ENCODE data around the gene MORN1.

MORN1 gene

DNA sequence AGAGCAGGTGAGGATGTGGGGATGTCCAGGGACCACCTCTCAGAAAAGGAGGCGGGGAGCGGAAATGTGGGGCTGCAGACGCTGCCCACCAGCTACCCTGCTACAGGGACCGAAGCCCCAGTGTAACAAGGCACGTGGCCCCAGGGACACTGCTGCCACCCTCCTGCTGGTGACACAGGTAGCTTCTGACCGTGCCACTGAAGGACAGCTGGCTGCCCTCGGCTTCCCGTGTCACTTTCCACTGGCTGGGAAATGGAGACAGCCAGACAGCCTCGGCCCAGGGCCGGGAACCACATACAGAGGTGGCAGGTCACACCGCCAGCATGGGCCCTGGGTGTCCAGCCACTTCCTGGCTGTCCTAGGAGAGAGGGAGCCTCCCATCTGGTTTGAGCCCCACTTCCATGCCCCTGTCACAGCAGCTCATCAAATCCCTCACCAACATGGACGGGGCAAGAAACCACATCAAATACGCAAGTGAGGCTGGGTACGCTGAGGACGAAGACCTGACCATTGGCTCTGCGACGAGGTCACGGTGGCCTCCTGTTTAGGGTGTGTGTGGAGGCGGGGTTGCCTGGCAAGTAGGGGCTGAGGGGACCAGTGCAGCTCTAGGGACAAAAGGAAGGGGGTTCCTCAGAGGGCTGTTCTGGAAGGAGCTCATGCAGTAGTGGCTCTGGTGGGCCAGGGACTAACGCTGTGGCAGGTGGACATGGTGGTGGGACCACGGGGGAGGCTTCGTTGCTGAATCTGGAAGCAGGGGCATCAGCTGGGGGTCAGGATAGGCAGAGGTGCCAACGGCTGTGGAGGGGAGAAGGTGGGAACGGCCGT lies 16.0 kb upstream of the MORN1 start:
- Histone ChIP-seq H3K36me3 (ENCODE audit: control insufficient read depth in 1 of 2, insufficient read depth in 2 of 2, low read length in 2 of 2) (peaks cover 24 to 58% of the 10 kb centered on the region in 2 donors), H3K4me3 (ENCODE audit: low read depth in 1 of 2, low read length in 2 of 2) (no peak overlapping the region), H3K27me3 (ENCODE audit: control insufficient read depth in 1 of 2, insufficient read depth in 2 of 2, low read length in 2 of 2) (no peaks in the 10 kb centered on the region), H3K27ac (ENCODE audit: low read depth, low read length) (no peak overlapping the region), H3K4me1 (ENCODE audit: control insufficient read depth in 1 of 2, insufficient read depth in 2 of 2, low read length in 2 of 2) (peaks cover 5 to 7% of the 10 kb centered on the region in 2 donors), H3K9ac (ENCODE audit: low read depth in 1 of 2, low read length in 2 of 2) (no peak overlapping the region), H3K9me3 (ENCODE audit: control insufficient read depth in 1 of 2, low read length in 2 of 2) (no peaks in the 10 kb centered on the region)

- Histone ChIP-seq H3K9ac (ENCODE audit: low read depth in 1 of 2, low read length in 2 of 2) (no peak overlapping the region), H3K27me3 (ENCODE audit: control insufficient read depth in 1 of 2, insufficient read depth in 2 of 2, low read length in 2 of 2) (no peaks in the 10 kb centered on the region), H3K4me1 (ENCODE audit: control insufficient read depth in 1 of 2, insufficient read depth in 2 of 2, low read length in 2 of 2) (peaks cover under 1 to 2% of the 10 kb centered on the region in 2 donors), H3K9me3 (ENCODE audit: control insufficient read depth in 1 of 2, low read length in 2 of 2) (no peaks in the 10 kb centered on the region), H3K36me3 (ENCODE audit: control insufficient read depth in 1 of 2, insufficient read depth in 2 of 2, low read length in 2 of 2) (peaks cover 31 to 66% of the 10 kb centered on the region in 2 donors), H3K27ac (ENCODE audit: low read depth, low read length) (no peak overlapping the region), H3K4me3 (ENCODE audit: low read depth in 1 of 2, low read length in 2 of 2) (no peak overlapping the region)
These were observed 15.2 kb upstream of the MORN1 start for GRCh38 chr1:2406451-2407041.

GRCh38 chr1:2405588-2406295 lies 14.4 kb upstream of the MORN1 start:
- Histone ChIP-seq H3K36me3 (ENCODE audit: control insufficient read depth in 1 of 2, insufficient read depth in 2 of 2, low read length in 2 of 2) (peaks cover 34 to 72% of the 10 kb centered on the region in 2 donors), H3K27ac (ENCODE audit: low read depth, low read length) (no peak overlapping the region), H3K4me1 (ENCODE audit: control insufficient read depth in 1 of 2, insufficient read depth in 2 of 2, low read length in 2 of 2) (no peaks in the 10 kb centered on the region), H3K27me3 (ENCODE audit: control insufficient read depth in 1 of 2, insufficient read depth in 2 of 2, low read length in 2 of 2) (no peaks in the 10 kb centered on the region), H3K4me3 (ENCODE audit: low read depth in 1 of 2, low read length in 2 of 2) (no peak overlapping the region), H3K9ac (ENCODE audit: low read depth in 1 of 2, low read length in 2 of 2) (no peak overlapping the region), H3K9me3 (ENCODE audit: control insufficient read depth in 1 of 2, low read length in 2 of 2) (no peaks in the 10 kb centered on the region)

- Histone ChIP-seq H3K27me3 (ENCODE audit: control insufficient read depth in 1 of 2, insufficient read depth in 2 of 2, low read length in 2 of 2) (no peaks in the 10 kb centered on the region), H3K4me1 (ENCODE audit: control insufficient read depth in 1 of 2, insufficient read depth in 2 of 2, low read length in 2 of 2) (no peaks in the 10 kb centered on the region), H3K9me3 (ENCODE audit: control insufficient read depth in 1 of 2, low read length in 2 of 2) (no peaks in the 10 kb centered on the region), H3K4me3 (ENCODE audit: low read depth in 1 of 2, low read length in 2 of 2) (no peak overlapping the region), H3K9ac (ENCODE audit: low read depth in 1 of 2, low read length in 2 of 2) (no peak overlapping the region), H3K36me3 (ENCODE audit: control insufficient read depth in 1 of 2, insufficient read depth in 2 of 2, low read length in 2 of 2) (peaks cover 38 to 79% of the 10 kb centered on the region in 2 donors), H3K27ac (ENCODE audit: low read depth, low read length) (no peak overlapping the region)
These were observed 13.6 kb upstream of the MORN1 start for GRCh38 chr1:2404890-2405511.

- H3K27me3 ChIP-seq (ENCODE audit: control insufficient read depth in 1 of 2, insufficient read depth in 2 of 2, low read length in 2 of 2) = no peaks in the 10 kb centered on the region
These were observed 13.0 kb upstream of the MORN1 start for GRCh38 chr1:2404142-2404889.

DNA sequence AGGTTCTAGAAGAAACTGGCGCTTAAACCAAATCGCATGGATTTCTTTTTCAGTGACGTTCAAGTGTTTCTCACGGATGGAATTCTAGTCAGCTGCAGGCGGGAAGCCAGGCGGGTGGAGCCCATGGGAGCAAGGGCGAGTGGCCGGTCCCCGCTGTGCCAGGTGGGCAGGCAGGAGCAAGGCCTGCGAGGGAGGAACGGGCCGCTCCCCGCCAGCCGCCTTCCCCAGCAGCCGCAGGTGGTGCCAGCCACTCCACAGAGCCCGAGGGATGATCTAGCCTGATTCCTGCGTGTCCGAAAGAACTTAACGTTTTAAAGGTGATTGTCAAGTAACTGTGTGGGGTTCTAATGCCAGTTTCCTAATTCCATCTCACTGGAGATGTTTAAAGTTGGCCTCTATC lies 11.9 kb upstream of the MORN1 start:
- peaks cover 52 to 83% of the 10 kb centered on the region in 2 donors for H3K36me3 ChIP-seq (ENCODE audit: control insufficient read depth in 1 of 2, insufficient read depth in 2 of 2, low read length in 2 of 2)
- no peak overlapping the region for H3K4me3 ChIP-seq (ENCODE audit: low read depth in 1 of 2, low read length in 2 of 2)
- H3K4me1 ChIP-seq (ENCODE audit: control insufficient read depth in 1 of 2, insufficient read depth in 2 of 2, low read length in 2 of 2) = no peaks in the 10 kb centered on the region
- no peaks in the 10 kb centered on the region for H3K9me3 ChIP-seq (ENCODE audit: control insufficient read depth in 1 of 2, low read length in 2 of 2)
- no peaks in the 10 kb centered on the region for H3K27me3 ChIP-seq (ENCODE audit: control insufficient read depth in 1 of 2, insufficient read depth in 2 of 2, low read length in 2 of 2)
- no peak overlapping the region for H3K27ac ChIP-seq (ENCODE audit: low read depth, low read length)
- H3K9ac ChIP-seq (ENCODE audit: low read depth in 1 of 2, low read length in 2 of 2) = no peak overlapping the region

More at GRCh38 chr1:2404142-2404889, 13.0 kb upstream of the MORN1 start:
- H3K36me3 ChIP-seq (ENCODE audit: control insufficient read depth in 1 of 2, insufficient read depth in 2 of 2, low read length in 2 of 2) = peaks cover 45 to 85% of the 10 kb centered on the region in 2 donors
- no peaks in the 10 kb centered on the region for H3K9me3 ChIP-seq (ENCODE audit: control insufficient read depth in 1 of 2, low read length in 2 of 2)
- no peaks in the 10 kb centered on the region for H3K4me1 ChIP-seq (ENCODE audit: control insufficient read depth in 1 of 2, insufficient read depth in 2 of 2, low read length in 2 of 2)
- no peak overlapping the region for H3K9ac ChIP-seq (ENCODE audit: low read depth in 1 of 2, low read length in 2 of 2)
- H3K27ac ChIP-seq (ENCODE audit: low read depth, low read length) = no peak overlapping the region
- no peak overlapping the region for H3K4me3 ChIP-seq (ENCODE audit: low read depth in 1 of 2, low read length in 2 of 2)

- Histone ChIP-seq H3K9ac (ENCODE audit: low read depth in 1 of 2, low read length in 2 of 2) (no peak overlapping the region), H3K4me1 (ENCODE audit: control insufficient read depth in 1 of 2, insufficient read depth in 2 of 2, low read length in 2 of 2) (no peaks in the 10 kb centered on the region), H3K36me3 (ENCODE audit: control insufficient read depth in 1 of 2, insufficient read depth in 2 of 2, low read length in 2 of 2) (peaks cover 56 to 84% of the 10 kb centered on the region in 2 donors), H3K27ac (ENCODE audit: low read depth, low read length) (no peak overlapping the region), H3K27me3 (ENCODE audit: control insufficient read depth in 1 of 2, insufficient read depth in 2 of 2, low read length in 2 of 2) (no peaks in the 10 kb centered on the region), H3K4me3 (ENCODE audit: low read depth in 1 of 2, low read length in 2 of 2) (no peak overlapping the region), H3K9me3 (ENCODE audit: control insufficient read depth in 1 of 2, low read length in 2 of 2) (no peaks in the 10 kb centered on the region)
These were observed 11.1 kb upstream of the MORN1 start for GRCh38 chr1:2402420-2402819.

DNA sequence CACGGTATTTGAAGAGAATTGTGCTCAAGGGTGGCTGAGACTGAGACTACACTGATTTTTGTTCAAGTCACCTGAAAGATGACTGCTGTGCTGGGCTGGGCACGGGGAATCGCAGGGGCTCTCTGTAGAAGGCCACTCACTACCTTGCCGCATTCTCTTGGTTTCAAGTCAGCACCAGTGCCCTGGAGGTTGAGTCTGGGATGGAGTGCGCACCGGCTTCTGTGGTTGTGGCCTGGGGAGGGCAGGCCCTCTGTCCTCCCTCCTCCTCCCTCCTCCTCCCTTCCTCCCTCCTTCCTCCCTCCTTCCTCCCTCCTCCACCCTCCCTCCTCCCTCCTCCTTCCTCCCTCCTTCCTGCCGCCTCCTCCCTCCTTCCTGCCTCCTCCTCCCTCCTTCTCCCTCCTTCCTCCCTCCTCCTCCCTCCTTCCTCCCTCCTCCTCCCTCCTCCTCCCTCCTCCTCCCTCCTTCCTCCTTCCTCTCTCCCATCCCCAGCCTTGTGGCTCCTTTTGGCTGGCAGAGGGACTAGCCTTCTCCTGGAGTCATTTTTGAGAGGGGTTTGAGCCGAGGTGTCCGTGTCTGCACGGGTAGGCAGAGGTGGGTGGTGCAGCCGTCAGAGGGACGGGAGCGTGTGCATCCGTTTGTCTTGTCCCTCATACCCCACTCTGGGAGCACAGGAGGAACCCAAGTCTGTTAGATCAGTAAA lies 9.7 kb upstream of the MORN1 start:
- Histone ChIP-seq H3K27me3 (ENCODE audit: control insufficient read depth in 1 of 2, insufficient read depth in 2 of 2, low read length in 2 of 2) (no peaks in the 10 kb centered on the region), H3K9me3 (ENCODE audit: control insufficient read depth in 1 of 2, low read length in 2 of 2) (no peaks in the 10 kb centered on the region), H3K4me3 (ENCODE audit: low read depth in 1 of 2, low read length in 2 of 2) (no peak overlapping the region), H3K9ac (ENCODE audit: low read depth in 1 of 2, low read length in 2 of 2) (no peak overlapping the region), H3K27ac (ENCODE audit: low read depth, low read length) (no peak overlapping the region), H3K4me1 (ENCODE audit: control insufficient read depth in 1 of 2, insufficient read depth in 2 of 2, low read length in 2 of 2) (no peaks in the 10 kb centered on the region), H3K36me3 (ENCODE audit: control insufficient read depth in 1 of 2, insufficient read depth in 2 of 2, low read length in 2 of 2) (peaks cover 63 to 89% of the 10 kb centered on the region in 2 donors)

- H3K9ac ChIP-seq (ENCODE audit: low read depth in 1 of 2, low read length in 2 of 2) = no peak overlapping the region
- H3K27ac ChIP-seq (ENCODE audit: low read depth, low read length) = no peak overlapping the region
- H3K9me3 ChIP-seq (ENCODE audit: control insufficient read depth in 1 of 2, low read length in 2 of 2) = no peaks in the 10 kb centered on the region
- H3K4me3 ChIP-seq (ENCODE audit: low read depth in 1 of 2, low read length in 2 of 2) = no peak overlapping the region
- no peaks in the 10 kb centered on the region for H3K27me3 ChIP-seq (ENCODE audit: control insufficient read depth in 1 of 2, insufficient read depth in 2 of 2, low read length in 2 of 2)
- H3K36me3 ChIP-seq (ENCODE audit: control insufficient read depth in 1 of 2, insufficient read depth in 2 of 2, low read length in 2 of 2) = peaks cover 67 to 92% of the 10 kb centered on the region in 2 donors
- no peaks in the 10 kb centered on the region for H3K4me1 ChIP-seq (ENCODE audit: control insufficient read depth in 1 of 2, insufficient read depth in 2 of 2, low read length in 2 of 2)
These were observed 9.2 kb upstream of the MORN1 start for GRCh38 chr1:2400576-2400909.
